HCT116 (cell line): ENCODE measurements around the gene RAET1G.

Experiments used
- CTCF ChIP-seq, 3 experiments: fragments of 200-600 bp in 1 of 3; sonication (generic) in 1 of 3; IDR thresholded peaks in 2 of 3; conservative IDR thresholded peaks in 1 of 3; 2 replicates each; pipeline ENCODE4 v1.5.1; 2012 to 2017; ENCODE audit warnings: low read depth in 2 of 3, low read length in 2 of 3, antibody characterized with exemption in 1 of 3, borderline replicate concordance in 1 of 3, control low read depth in 1 of 3, mild to moderate bottlenecking in 1 of 3, mixed read lengths in 1 of 3, mixed run types in 1 of 3, moderate library complexity in 1 of 3; ENCODE audit not compliant: insufficient read depth in 1 of 3
- POLR2A ChIP-seq: IDR thresholded peaks from 2 replicates; pipeline ENCODE4 v1.7.0; 2011; ENCODE audit warnings: borderline replicate concordance; ENCODE audit not compliant: insufficient read depth, insufficient read length; ENCODE audit errors: extremely low read depth

GRCh38 chr6:149904661-149905370 lies 18.1 kb downstream of the RAET1G start:
- TF ChIP-seq CTCF (IDR thresholded peaks at IDR 0.05 in 2 of 3, conservative IDR thresholded peaks at IDR 0.05 in 1 of 3; ENCODE audit: borderline replicate concordance in 1 of 3, insufficient read depth in 1 of 3, low read depth in 2 of 3, low read length in 2 of 3) (no peak), POLR2A (no peak)
